Measurements from ENCODE around the gene MAGEA8. TPM values are rescaled to one million over a fixed set of nuclear protein-coding genes. Genes with fewer than 3 reads are reported as not detected.

The MAGEA8 gene
- total RNA-seq, 1 donor from 2014 or later, result not detected

- no peak for DNase-seq (ENCODE audit: low read depth)
- no peak overlapping the region for H3K4me3 ChIP-seq (ENCODE audit: low read depth, low read length)
- TF ChIP-seq CTCF (conservative IDR thresholded peaks at IDR 0.05; ENCODE audit: low read depth, low read length), result no peak
These were observed 17.6 kb downstream of the MAGEA8 start for GRCh38 chrX:149898554-149898953.

- DNase-seq (ENCODE audit: low read depth), result no peak
- peak overlapping the region; percentile 39 for H3K4me3 ChIP-seq (ENCODE audit: low read depth, low read length)
- peak; percentile 35 for TF ChIP-seq CTCF (conservative IDR thresholded peaks at IDR 0.05; ENCODE audit: low read depth, low read length)
These were observed 23.1 kb downstream of the MAGEA8 start for GRCh38 chrX:149903889-149904748.

GRCh38 chrX:149908308-149908707 lies 27.3 kb downstream of the MAGEA8 start:
- no peak for TF ChIP-seq CTCF (conservative IDR thresholded peaks at IDR 0.05; ENCODE audit: low read depth, low read length)
- no peak overlapping the region for H3K4me3 ChIP-seq (ENCODE audit: low read depth, low read length)
- no peak for DNase-seq (ENCODE audit: low read depth)

- TF ChIP-seq CTCF (conservative IDR thresholded peaks at IDR 0.05; ENCODE audit: low read depth, low read length), result no peak
- no peak overlapping the region for H3K4me3 ChIP-seq (ENCODE audit: low read depth, low read length)
- no peak for DNase-seq (ENCODE audit: low read depth)
These were observed 27.7 kb downstream of the MAGEA8 start for GRCh38 chrX:149908727-149909126.

GRCh38 chrX:149909324-149910177 lies 28.6 kb downstream of the MAGEA8 start:
- DNase-seq (ENCODE audit: low read depth), result no peak
- H3K4me3 ChIP-seq (ENCODE audit: low read depth, low read length), result no peak overlapping the region
- no peak for TF ChIP-seq CTCF (conservative IDR thresholded peaks at IDR 0.05; ENCODE audit: low read depth, low read length)

- TF ChIP-seq CTCF (conservative IDR thresholded peaks at IDR 0.05; ENCODE audit: low read depth, low read length), result no peak
- no peak for DNase-seq (ENCODE audit: low read depth)
- H3K4me3 ChIP-seq (ENCODE audit: low read depth, low read length), result no peak overlapping the region
These were observed 29.3 kb downstream of the MAGEA8 start for GRCh38 chrX:149910178-149910695.
